NB4 (cell line): ENCODE measurements around the gene FAM156A.
"Not testable (repeated sequence)": the region's sequence is repeated elsewhere in the genome, so short reads cannot be mapped to it uniquely, and the experiment has no call there.

Source experiments
- MYC ChIP-seq: IDR thresholded peaks from 2 replicates; pipeline ENCODE4 v1.6.1; 2011; ENCODE audit warnings: low read depth, low read length
- POLR2A ChIP-seq: IDR thresholded peaks from 2 replicates; pipeline ENCODE4 v1.6.1; 2011; ENCODE audit warnings: mild to moderate bottlenecking; ENCODE audit not compliant: insufficient read length; ENCODE audit errors: extremely low read depth
- TF ChIP-seq, protein P1 (sequence below): IDR thresholded peaks from one replicate; pipeline ENCODE4 v1.5.1; 2012; ENCODE audit warnings: low read depth, low read length
- TF ChIP-seq, protein P2 (sequence below): IDR thresholded peaks from 2 replicates; pipeline ENCODE4 v1.6.1; 2011; ENCODE audit warnings: low read depth, low read length

DNA sequence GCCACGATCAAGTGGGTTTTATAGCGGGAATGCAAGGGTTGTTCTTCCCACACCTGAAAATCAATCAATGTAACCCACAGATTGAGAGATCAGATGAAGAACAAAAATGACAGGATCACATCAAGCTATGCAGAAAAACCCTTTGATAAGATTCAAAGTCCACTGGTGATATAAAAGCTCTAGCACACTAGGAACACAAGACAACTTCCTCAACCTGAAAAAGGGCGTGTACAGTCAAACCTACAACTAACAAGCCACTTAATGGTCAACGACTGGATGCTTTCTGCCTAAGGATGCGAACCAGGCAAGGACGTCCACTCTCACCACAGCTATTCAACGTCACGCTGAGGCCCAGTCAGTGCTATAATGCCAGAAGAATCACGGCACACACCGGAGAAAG is 8.4 kb downstream of the FAM156A start:
- TF ChIP-seq, protein P1, sequence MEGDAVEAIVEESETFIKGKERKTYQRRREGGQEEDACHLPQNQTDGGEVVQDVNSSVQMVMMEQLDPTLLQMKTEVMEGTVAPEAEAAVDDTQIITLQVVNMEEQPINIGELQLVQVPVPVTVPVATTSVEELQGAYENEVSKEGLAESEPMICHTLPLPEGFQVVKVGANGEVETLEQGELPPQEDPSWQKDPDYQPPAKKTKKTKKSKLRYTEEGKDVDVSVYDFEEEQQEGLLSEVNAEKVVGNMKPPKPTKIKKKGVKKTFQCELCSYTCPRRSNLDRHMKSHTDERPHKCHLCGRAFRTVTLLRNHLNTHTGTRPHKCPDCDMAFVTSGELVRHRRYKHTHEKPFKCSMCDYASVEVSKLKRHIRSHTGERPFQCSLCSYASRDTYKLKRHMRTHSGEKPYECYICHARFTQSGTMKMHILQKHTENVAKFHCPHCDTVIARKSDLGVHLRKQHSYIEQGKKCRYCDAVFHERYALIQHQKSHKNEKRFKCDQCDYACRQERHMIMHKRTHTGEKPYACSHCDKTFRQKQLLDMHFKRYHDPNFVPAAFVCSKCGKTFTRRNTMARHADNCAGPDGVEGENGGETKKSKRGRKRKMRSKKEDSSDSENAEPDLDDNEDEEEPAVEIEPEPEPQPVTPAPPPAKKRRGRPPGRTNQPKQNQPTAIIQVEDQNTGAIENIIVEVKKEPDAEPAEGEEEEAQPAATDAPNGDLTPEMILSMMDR, result not testable (repeated sequence)
- not testable (repeated sequence) for TF ChIP-seq POLR2A, MYC
- TF ChIP-seq, protein P2, sequence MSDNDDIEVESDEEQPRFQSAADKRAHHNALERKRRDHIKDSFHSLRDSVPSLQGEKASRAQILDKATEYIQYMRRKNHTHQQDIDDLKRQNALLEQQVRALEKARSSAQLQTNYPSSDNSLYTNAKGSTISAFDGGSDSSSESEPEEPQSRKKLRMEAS, result not testable (repeated sequence)
